AG08395 (cell line): ENCODE results near the gene LYPLAL1.
"Not testable (repeated sequence)": the region's sequence is repeated elsewhere in the genome, so short reads cannot be mapped to it uniquely, and the experiment has no call there.

ENCODE experiments used
- DNase-seq: peaks from one replicate; pipeline ENCODE4 v3.0.0; 2012; ENCODE audit warnings: mixed read lengths, low spot score

LYPLAL1 gene

GRCh38 chr1:219215477-219215876 lies 41.8 kb downstream of the LYPLAL1 start:
- DNase-seq: no peak

- no peak for DNase-seq
Observed at GRCh38 chr1:219220945-219221344, 47.3 kb downstream of the LYPLAL1 start.

GRCh38 chr1:219223496-219223895 lies 49.8 kb downstream of the LYPLAL1 start:
- DNase-seq: no peak

DNA sequence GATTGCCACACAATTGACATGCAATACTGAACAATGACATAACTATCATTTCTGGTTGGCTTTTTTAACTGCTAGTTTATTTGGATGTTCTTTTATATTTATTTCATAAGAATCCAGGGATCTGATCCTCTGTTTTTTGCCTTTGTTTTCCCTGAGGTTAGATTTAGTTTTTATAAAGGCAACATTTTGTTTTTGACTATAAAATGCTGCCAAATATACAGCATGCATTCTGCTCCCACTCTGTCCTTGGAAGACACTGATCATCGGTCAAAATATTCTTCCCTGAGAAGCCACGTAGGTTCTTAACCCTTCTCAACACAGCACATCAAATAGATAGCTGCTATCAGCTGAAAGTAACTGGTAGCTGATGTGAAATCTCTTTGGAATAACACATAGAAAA lies 52.5 kb downstream of the LYPLAL1 start:
- DNase-seq: no peak

- no peak for DNase-seq
Observed at GRCh38 chr1:219227360-219228057, 53.8 kb downstream of the LYPLAL1 start.

GRCh38 chr1:219228058-219228419 lies 54.4 kb downstream of the LYPLAL1 start:
- DNase-seq: no peak

GRCh38 chr1:219232890-219233289 lies 59.2 kb downstream of the LYPLAL1 start:
- no peak for DNase-seq

DNA sequence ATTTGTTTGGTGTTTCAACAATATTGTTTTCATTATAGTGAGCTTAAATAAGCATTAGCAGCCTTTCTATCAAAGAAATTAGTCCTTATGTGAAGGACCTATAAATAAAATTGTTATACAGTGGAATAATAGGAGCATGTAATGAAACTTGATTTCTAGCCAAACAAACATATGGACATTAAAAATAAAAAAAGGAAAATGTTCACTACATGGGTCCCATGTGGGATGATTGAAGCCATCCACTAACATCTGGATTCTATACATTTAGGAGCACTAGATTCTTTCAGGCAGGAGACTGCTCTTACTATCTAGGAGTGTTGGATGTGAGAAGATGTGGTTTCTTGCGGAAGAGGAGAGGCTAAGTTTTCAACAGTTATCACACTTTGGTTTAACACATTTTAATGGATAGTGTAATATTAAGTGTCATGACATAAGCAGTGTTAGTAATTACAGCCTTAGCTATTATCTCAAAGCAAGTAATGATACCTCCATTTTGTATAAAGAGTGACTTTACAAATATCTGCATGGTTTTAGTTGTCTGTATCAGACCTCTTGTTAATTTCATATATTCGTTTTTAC lies 62.3 kb downstream of the LYPLAL1 start:
- DNase-seq: no peak

DNA sequence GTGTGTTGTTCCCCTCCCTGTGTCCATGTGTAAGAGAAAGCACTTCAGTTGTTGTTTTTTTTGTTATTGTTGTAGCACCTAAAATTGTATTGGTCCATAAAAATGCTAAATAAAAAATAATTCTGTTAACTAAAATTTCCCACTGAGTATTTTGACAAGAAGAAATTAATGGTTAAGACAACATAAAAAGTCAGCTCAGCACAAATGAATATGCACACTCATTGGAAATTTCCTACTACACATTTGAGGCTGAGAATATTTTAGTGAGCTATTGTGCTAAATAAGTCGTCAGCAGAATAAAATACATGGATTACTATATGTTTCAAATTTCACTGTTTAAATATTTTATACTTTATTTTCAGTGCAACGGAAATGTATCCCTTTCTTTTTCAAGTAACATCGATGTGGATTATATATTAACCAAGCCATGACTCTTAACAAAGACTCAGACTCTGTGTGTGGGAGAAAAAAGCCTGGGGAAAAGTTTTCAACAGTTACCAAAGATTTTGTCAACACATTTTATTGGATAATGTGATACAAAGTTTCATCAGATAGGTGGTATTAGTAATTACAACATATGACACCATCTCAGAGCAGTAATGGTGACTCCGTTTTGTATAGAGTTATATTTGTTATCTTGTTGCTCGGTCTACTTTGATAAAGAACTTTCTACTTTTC lies 63.4 kb downstream of the LYPLAL1 start:
- no peak for DNase-seq

DNA sequence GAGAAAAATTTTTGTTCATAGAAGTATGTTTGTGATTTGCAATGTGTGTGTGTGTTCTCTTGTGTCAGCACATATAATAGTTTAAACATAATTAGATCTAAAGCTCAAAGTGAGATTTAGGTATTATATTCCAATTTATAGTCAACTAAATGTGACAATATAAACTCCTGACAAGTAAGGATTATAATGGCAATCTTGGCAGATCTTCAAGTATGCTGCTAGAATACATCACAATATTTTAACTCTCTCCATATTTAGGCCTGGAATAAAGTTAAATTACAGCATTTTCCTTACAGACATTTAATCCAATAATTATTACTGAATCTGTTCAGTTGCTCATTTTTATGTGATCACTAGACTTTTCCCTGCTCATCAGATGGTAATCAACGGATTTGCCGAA lies 65.8 kb downstream of the LYPLAL1 start:
- no peak for DNase-seq

DNA sequence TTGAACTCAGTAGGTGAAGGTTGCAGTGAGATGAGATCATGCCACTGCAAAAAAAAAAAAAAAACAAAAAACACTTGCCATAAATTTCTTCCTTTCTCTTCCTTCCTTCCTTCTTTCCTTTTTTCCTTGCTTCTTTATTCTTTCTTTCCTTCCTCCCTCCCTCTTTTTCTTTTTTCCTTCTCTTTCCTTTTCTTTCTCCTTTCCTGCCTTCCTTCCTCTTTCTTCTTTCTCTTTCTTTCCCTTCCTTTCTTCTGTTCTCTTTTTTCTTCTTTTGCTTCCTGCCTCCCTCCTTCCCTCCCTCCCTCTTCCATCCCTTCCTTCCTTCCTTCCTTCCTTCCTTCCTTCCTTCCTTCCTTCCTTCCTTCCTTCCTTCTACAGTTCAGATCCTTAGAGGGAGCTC lies 71.2 kb downstream of the LYPLAL1 start:
- no peak for DNase-seq

- no peak for DNase-seq
Observed at GRCh38 chr1:219247441-219247840, 73.8 kb downstream of the LYPLAL1 start.

DNA sequence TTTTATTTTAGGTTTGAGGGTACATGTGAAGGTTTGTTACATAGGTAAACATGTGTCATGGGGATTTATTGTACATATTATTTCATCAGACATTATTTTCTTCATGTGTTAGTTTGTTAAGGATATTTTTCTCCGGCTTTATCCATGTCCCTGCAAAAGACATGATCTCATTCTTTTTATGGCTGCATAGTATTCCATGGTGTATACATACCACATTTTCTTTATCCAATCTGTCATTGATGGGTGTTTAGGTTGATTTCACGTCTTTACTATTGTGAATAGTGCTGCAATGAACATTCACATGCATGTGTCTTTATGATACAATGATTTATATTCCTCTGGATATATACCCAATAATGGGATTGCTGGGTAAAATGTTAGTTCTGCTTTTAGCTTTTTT lies 76.8 kb downstream of the LYPLAL1 start:
- not testable (repeated sequence) for DNase-seq

DNA sequence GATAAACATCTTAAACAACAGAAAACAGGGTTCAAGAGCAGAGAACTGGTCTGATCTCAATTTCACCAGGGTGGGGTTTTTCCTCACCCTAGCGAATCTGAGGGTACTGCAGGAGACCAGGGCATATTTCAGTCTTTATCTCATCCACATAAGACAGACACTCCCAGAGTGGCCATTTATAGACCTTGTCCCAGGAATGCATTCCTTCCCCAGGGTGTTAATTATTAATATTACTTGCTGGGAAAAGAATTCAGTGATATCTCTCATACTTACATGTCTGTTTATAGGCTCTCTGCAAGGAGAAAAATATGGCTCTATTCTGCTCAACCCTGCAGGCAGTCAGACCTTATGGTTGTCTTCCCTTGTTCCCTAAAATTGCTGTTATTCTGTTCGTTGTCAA lies 84.1 kb downstream of the LYPLAL1 start:
- DNase-seq: no peak

- no peak for DNase-seq
Observed at GRCh38 chr1:219261454-219261853, 87.8 kb downstream of the LYPLAL1 start.
